Activated effector memory CD4-positive, alpha-beta T cell treated with Interleukin-2 at 50 U/mL for 16 hours (primary cell): ENCODE results near the gene DNAH8.

Experiments
- DNase-seq: peaks from one replicate; pipeline ENCODE4 v3.0.0-alpha.2; 2020

DNAH8 gene

GRCh38 chr6:39056681-39057080 lies 341.6 kb downstream of the DNAH8 start:
- DNase-seq = no peak

- DNase-seq = no peak
Measured at GRCh38 chr6:39057251-39058155, 342.4 kb downstream of the DNAH8 start.

GRCh38 chr6:39058471-39059147 lies 343.5 kb downstream of the DNAH8 start:
- DNase-seq = no peak

- DNase-seq = no peak
Measured at GRCh38 chr6:39059496-39060310, 344.6 kb downstream of the DNAH8 start.

- no peak for DNase-seq
Measured at GRCh38 chr6:39060467-39061160, 345.5 kb downstream of the DNAH8 start.

GRCh38 chr6:39061182-39061581 lies 346.1 kb downstream of the DNAH8 start:
- no peak for DNase-seq

- no peak for DNase-seq
Measured at GRCh38 chr6:39061588-39061987, 346.5 kb downstream of the DNAH8 start.

- no peak for DNase-seq
Measured at GRCh38 chr6:39062014-39062740, 347.1 kb downstream of the DNAH8 start.

- DNase-seq = no peak
Measured at GRCh38 chr6:39063526-39063925, 348.4 kb downstream of the DNAH8 start.

- no peak for DNase-seq
Measured at GRCh38 chr6:39065561-39065960, 350.4 kb downstream of the DNAH8 start.

- DNase-seq = no peak
Measured at GRCh38 chr6:39068391-39068790, 353.3 kb downstream of the DNAH8 start.

GRCh38 chr6:39072830-39073229 lies 357.7 kb downstream of the DNAH8 start:
- DNase-seq = no peak

GRCh38 chr6:39073471-39074355 lies 358.6 kb downstream of the DNAH8 start:
- DNase-seq = no peak

- no peak for DNase-seq
Measured at GRCh38 chr6:39074486-39074885, 359.4 kb downstream of the DNAH8 start.

GRCh38 chr6:39075010-39075686 lies 360.0 kb downstream of the DNAH8 start:
- DNase-seq = no peak

- DNase-seq = no peak
Measured at GRCh38 chr6:39075807-39076622, 360.9 kb downstream of the DNAH8 start.

GRCh38 chr6:39076623-39077535 lies 361.8 kb downstream of the DNAH8 start:
- DNase-seq = no peak

- DNase-seq = no peak
Measured at GRCh38 chr6:39077882-39078594, 362.9 kb downstream of the DNAH8 start.
